NAMALWA (cell line): Measurements from ENCODE around the gene TSPAN11.
A peak's percentile ranks its signal among the peaks of the same experiment; 100 is the strongest.

Source experiments
- DNase-seq: peaks from one replicate; pipeline ENCODE4 v3.0.0-alpha.2; 2015; ENCODE audit warnings: low spot score

Gene TSPAN11

GRCh38 chr12:30980955-30981662 is 54.6 kb downstream of the TSPAN11 start:
- DNase-seq, result no peak

DNA sequence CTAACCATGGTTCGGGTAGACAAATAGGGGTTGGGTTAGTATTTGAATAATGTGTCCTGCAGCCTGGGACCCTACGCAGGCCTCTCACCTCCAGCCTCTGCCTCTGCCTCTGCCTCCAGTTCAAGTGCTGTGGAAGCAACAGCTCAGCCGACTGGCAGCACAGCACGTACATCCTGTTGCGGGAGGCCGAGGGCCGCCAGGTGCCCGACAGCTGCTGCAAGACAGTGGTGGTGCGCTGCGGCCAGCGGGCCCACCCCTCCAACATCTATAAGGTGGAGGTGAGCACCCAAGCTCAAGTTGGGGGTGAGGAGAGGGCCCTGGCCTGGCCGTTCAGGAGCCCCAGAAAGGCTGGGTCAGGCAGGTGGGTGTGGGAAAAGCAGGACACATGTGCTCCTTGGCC is 55.9 kb downstream of the TSPAN11 start:
- no peak for DNase-seq

DNA sequence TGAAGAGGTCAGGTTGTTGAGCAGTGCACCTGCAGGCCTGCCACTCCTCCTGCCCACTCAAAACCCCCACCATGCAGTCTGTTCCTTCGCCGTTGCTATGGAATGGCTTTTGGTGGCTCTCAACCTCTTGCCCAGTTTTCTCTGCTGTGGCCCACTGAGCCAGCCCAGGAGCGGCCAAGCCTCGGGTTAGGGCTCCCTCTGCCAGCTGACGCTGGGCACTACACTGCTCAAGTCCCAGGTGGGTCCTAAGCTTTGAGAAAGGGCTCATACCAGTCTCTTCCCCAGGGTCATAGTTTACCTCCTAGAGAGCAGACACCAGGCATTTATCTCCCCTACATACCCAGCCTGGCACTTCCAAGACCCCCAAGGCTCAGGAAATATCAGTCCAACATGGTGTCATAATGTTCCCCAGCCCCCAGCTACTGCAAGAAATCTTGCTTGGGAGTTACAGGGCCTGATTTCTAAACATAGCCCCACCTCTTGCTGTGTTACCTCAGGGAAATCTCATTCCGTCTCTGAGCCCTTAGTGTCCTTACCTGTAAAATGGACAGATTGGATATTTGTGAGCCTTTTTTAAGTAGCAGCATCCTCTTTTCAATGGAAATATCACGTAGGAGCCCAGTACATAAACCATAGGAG is 59.4 kb downstream of the TSPAN11 start:
- peak; percentile 65 for DNase-seq

- DNase-seq, result no peak
These were observed 61.5 kb downstream of the TSPAN11 start for GRCh38 chr12:30988086-30988485.

- DNase-seq, result no peak
These were observed 62.2 kb downstream of the TSPAN11 start for GRCh38 chr12:30988646-30989286.

GRCh38 chr12:30989754-30990153 is 63.2 kb downstream of the TSPAN11 start:
- DNase-seq, result peak; percentile 74

DNA sequence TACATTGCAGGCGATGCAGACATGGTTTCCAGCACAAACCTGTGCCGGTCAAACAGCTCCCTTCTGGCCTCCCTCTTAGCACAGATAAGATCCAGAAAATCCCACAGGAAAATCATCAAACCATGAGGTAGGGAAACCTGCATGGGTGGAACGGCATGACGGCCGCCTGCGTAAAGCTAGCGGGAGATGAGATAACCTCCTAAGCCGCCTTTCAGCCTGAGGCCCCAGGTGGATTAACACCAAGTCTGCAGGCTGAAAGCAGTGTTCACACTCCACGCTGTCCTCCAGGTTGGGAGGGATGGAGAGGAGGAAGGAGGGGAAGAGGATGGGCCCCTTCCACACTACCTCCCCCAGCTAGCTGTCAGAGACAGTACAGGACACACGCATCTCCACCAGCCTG is 63.8 kb downstream of the TSPAN11 start:
- no peak for DNase-seq

- no peak for DNase-seq
These were observed 64.2 kb downstream of the TSPAN11 start for GRCh38 chr12:30990776-30991175.

DNA sequence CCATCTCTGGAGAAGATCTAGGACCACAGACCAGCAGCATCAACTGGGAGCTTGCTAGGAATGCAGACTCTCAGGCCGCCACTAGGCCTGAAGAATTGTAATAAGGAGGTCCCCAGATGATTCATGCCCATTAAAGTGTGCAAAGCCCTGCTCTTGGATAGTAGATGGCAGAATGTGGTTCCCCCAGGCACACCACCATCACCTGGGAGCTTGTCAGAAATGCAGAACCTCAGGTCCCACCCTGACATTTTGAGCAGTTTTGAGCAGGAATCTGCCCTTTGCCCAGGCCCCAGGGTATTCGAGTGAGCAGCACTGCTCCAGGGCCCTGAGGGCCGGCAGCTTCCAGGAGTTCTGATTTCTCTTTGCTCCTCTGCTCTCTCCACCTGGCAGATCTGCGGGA is 64.9 kb downstream of the TSPAN11 start:
- no peak for DNase-seq

GRCh38 chr12:30992381-30992780 is 65.8 kb downstream of the TSPAN11 start:
- DNase-seq, result no peak

- no peak for DNase-seq
These were observed 67.2 kb downstream of the TSPAN11 start for GRCh38 chr12:30993766-30994165.

DNA sequence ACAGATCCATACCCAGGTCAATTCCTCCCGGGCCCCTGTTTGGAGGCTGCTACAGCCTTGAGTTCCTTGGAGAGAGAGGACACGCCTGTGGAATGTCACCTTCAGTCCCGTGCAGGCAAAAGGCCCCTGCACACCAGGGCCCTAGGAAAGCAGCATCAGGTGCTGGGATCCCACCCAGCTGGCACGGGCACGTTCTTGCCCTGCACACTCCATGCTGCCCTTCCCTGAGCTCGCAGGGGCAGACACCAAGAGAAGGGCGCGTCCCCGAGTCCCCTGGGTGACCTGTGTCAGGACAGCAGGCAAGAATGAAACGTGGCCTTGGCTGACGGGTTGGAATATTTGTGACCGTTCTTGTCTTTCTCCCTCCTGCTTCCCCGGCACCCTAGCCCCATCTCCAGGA is 67.7 kb downstream of the TSPAN11 start:
- DNase-seq, result no peak

- DNase-seq, result no peak
These were observed 69.7 kb downstream of the TSPAN11 start for GRCh38 chr12:30996255-30996654.

DNA sequence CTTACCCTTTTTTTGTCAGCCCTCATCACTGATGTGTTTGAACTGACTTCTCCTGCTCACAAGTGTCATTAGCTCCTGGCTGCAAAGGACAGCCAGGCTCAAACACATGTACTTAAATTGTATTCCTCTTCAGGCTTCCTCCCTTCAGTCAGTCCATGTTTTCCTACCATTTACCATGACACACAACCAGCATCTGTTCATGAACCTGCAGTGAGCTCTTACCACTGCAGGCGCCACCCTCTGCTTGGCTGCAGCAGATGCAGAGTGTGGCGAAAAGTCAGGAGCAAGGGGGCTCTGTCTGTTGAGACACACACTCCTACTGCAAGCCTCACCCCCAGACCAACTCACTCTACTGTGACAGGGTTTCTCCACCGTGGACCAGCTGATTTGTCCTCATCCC is 70.2 kb downstream of the TSPAN11 start:
- DNase-seq, result no peak

- no peak for DNase-seq
These were observed 71.3 kb downstream of the TSPAN11 start for GRCh38 chr12:30997685-30998440.

GRCh38 chr12:30999011-30999410 is 72.5 kb downstream of the TSPAN11 start:
- DNase-seq, result no peak

DNA sequence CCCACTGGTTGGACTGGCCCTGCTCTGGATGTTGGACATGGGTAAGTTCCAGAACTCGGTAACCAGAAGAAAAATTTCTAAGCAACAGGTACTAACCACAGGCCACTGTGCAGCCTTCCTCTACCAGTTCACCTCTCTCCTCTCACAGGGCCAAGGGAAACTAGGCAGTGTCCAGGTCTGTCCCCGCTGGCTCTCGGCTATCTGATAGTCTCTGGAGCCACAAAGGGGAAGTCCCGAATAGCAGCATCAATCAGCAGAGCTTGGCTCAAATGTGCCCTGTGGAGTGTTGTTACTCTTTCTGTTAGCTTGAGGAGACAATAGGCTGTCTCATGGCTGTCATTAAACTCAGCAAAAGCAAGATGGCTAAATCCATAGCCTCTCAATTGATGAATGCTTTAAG is 73.2 kb downstream of the TSPAN11 start:
- DNase-seq, result no peak

GRCh38 chr12:31000751-31001150 is 74.2 kb downstream of the TSPAN11 start:
- DNase-seq, result no peak

DNA sequence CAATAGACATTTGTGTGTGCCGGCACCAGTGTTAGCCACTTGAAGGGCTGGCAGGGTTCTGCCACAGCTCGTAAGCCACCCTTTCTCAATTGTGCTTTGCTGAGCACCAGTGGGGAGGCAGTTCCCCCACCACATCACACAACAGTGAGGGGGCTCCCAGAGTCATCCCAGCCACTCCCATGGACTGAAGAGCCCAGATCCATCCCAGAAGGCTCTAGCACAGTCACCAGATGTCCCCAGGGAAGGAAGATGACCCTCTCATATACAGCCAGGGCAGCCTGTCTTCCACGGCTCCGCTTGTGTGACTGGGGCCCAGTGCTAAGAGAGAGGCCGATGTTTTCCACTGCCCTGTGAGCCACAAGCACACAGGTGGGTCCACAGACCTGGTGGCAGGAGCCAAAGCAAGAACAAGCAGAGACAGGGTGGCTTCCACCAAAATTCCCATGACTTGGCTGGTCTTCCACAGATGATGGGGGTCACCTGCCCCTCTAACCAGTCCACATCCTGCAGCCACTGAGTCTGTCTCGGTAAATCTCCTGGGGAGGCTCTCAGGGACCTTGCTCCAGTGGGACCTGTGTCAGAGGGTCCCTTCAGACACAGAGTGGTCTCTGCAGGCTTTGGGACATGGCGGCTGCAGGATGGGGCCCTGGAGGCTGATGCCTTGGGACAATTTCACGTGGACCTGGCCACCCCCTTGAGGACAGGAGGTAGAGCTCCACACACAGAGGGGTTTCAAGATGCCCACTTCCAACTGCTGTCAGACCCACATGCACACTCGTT is 75.2 kb downstream of the TSPAN11 start:
- no peak for DNase-seq

GRCh38 chr12:31002361-31002725 is 75.8 kb downstream of the TSPAN11 start:
- no peak for DNase-seq

DNA sequence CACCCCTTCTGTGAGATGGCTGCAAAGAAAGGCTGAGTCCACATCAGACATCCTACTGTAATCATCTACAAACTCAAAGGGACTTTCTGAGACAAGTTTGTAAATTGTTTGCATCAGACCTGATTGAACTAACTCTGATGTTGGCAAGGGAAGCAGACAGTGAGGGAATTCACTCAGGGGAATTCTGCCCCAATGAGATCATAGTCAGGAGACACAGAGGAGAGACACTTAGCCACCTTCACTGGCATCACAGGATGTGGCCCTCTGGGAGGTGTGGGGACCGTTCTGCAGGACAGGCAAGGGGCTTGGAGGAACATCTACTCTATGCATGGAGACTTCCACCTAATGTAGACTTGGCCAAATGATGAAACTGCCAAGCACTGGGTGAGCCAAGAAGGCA is 76.5 kb downstream of the TSPAN11 start:
- DNase-seq, result no peak
